GM12878 (cell line): Measurements from ENCODE around the gene PLA2G10. TPM values are rescaled to one million over a fixed set of nuclear protein-coding genes. Genes with fewer than 3 reads are reported as not detected.

Source experiments
- CEBPB ChIP-seq, 2 experiments: fragments of 150-350 bp in 1 of 2; IDR thresholded peaks; 2 replicates each; pipeline ENCODE4 v1.6.1; 2012 to 2014; ENCODE audit warnings: low read depth in 2 of 2, low read length in 2 of 2, borderline replicate concordance in 1 of 2, inconsistent platforms in 1 of 2
- CREM ChIP-seq: IDR thresholded peaks from 2 replicates; pipeline ENCODE4 v1.6.1; 2014; ENCODE audit warnings: antibody characterized with exemption, low read depth
- GABPA ChIP-seq: IDR thresholded peaks from 2 replicates; pipeline ENCODE4 v1.6.1; 2014; ENCODE audit warnings: antibody characterized with exemption, low read depth, mild to moderate bottlenecking, inconsistent platforms
- HDAC2 ChIP-seq: fragments of 200-600 bp; sonication (generic); IDR thresholded peaks from 2 replicates; pipeline ENCODE4 v1.6.1; 2017
- IRF4 ChIP-seq: IDR thresholded peaks from 2 replicates; pipeline ENCODE4 v1.6.1; 2011; ENCODE audit warnings: low read depth, low read length
- KDM1A ChIP-seq: fragments of 200-600 bp; sonication (generic); IDR thresholded peaks from 2 replicates; pipeline ENCODE4 v1.6.1; 2016; ENCODE audit warnings: borderline replicate concordance
- MXI1 ChIP-seq: fragments of 150-350 bp; IDR thresholded peaks from 2 replicates; pipeline ENCODE4 v1.6.1; 2011; ENCODE audit warnings: low read depth, mild to moderate bottlenecking, inconsistent platforms, low read length, improper control_type of control experiment
- NR2C1 ChIP-seq: fragments of 450-650 bp; IDR thresholded peaks from 2 replicates; pipeline ENCODE4 v1.6.1; 2017; ENCODE audit warnings: antibody characterized with exemption, mild to moderate bottlenecking, moderate library complexity
- POLR2AphosphoS5 ChIP-seq: IDR thresholded peaks from 2 replicates; pipeline ENCODE4 v1.6.1; 2011; ENCODE audit warnings: mild to moderate bottlenecking, low read length, inconsistent platforms
- SMAD1 ChIP-seq: fragments of 450-650 bp; IDR thresholded peaks from 2 replicates; pipeline ENCODE4 v1.6.1; 2018; ENCODE audit warnings: mild to moderate bottlenecking, low read depth; ENCODE audit not compliant: partially characterized antibody
- SPI1 ChIP-seq: IDR thresholded peaks from 2 replicates; pipeline ENCODE4 v1.6.1; 2011; ENCODE audit warnings: low read depth, mild to moderate bottlenecking, low read length, moderate library complexity, borderline replicate concordance; ENCODE audit not compliant: insufficient read depth
- TARDBP ChIP-seq: IDR thresholded peaks from 2 replicates; pipeline ENCODE4 v1.6.1; 2016; ENCODE audit warnings: borderline replicate concordance
- TBL1XR1 ChIP-seq: IDR thresholded peaks from 2 replicates; pipeline ENCODE4 v1.6.1; 2012; ENCODE audit warnings: low read depth, low read length, improper control_type of control experiment
- ZNF24 ChIP-seq: fragments of 450-650 bp; IDR thresholded peaks from 2 replicates; pipeline ENCODE4 v1.6.1; 2017; ENCODE audit warnings: antibody characterized with exemption, mild to moderate bottlenecking
- polyA plus RNA-seq, 11 experiments: library from polyadenylated mRNA; depleted of rRNA in 4 of 11; unstranded in 6 of 11; stranded (reverse) in 5 of 11; fragments of >200 nt; fragmentation: Nextera tagmentation in 4 of 11; fragmentation: Illumina TruSeq in 1 of 11; extraction: Ambion mirVana in 4 of 11; extraction: Trizol in 1 of 11; gene quantifications; 1 replicate in 1 of 11; 2 replicates in 10 of 11; pipeline versions ENCODE4 v1.2.1 to v1.2.3, GENCODE V29; 2011 to 2016; ENCODE audit warnings: inconsistent platforms in 2 of 11, missing spikeins in 2 of 11, low read depth in 1 of 11
- total RNA-seq, 4 experiments: library from RNA; depleted of rRNA in 3 of 4; stranded (reverse); fragments of >200 nt in 3 of 4; fragmentation: Illumina TruSeq in 1 of 4; extraction: Trizol in 1 of 4; gene quantifications; 2 replicates each; pipeline versions ENCODE4 v1.2.1 to v1.2.3, GENCODE V29; 2013 to 2021
- TF ChIP-seq, protein P1 (sequence below): fragments of 450-650 bp; formaldehyde crosslinking; IDR thresholded peaks from 2 replicates; pipeline ENCODE4 v1.5.0; 2022; ENCODE audit warnings: mild to moderate bottlenecking, missing genetic modification characterization
- TF ChIP-seq, protein P2 (sequence below): IDR thresholded peaks from 2 replicates; pipeline ENCODE4 v1.6.1; 2012; ENCODE audit warnings: mild to moderate bottlenecking, low read depth, low read length
- TF ChIP-seq, protein P3 (sequence below): fragments of 450-650 bp; IDR thresholded peaks from 2 replicates; pipeline ENCODE4 v1.6.1; 2017; ENCODE audit warnings: mild to moderate bottlenecking, moderate library complexity
- TF ChIP-seq, protein P4 (sequence below): fragments of 450-650 bp; IDR thresholded peaks from 2 replicates; pipeline ENCODE4 v1.6.1; 2016; ENCODE audit warnings: mild to moderate bottlenecking

Gene PLA2G10
- total and polyA plus RNA-seq, 10 of the 15 experiments (the other 5 are each of a cell fraction or from before 2014, with no cell fraction given) = not detected

DNA sequence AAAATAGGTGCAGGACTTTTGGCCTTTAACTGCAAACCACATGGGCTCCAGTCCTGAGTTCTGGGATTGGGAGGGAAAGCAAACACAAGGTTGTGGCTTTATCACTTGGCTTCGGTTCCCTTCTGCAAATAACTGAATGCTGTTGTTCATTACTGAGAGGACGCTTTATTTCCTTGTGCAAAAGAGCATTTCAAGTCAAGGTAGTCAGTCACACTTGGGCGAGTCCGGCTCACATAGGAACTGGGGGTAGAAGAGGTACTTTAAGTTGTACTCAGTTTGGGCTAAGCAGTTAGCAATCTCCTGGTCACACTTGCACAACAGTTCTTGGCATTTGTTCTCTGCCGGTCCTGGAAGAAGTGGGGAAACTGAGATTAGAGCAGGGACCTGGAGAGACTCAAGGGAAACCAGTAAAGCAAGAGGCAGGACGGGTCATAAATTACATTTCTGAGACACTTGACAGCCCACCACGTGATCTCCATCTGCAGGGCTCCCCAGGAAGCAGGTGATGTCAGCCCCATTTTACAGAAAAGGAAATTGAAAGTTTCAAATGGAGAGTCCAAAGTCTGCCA is 21.6 kb downstream of the PLA2G10 start (continued):
- TF ChIP-seq, protein P1, sequence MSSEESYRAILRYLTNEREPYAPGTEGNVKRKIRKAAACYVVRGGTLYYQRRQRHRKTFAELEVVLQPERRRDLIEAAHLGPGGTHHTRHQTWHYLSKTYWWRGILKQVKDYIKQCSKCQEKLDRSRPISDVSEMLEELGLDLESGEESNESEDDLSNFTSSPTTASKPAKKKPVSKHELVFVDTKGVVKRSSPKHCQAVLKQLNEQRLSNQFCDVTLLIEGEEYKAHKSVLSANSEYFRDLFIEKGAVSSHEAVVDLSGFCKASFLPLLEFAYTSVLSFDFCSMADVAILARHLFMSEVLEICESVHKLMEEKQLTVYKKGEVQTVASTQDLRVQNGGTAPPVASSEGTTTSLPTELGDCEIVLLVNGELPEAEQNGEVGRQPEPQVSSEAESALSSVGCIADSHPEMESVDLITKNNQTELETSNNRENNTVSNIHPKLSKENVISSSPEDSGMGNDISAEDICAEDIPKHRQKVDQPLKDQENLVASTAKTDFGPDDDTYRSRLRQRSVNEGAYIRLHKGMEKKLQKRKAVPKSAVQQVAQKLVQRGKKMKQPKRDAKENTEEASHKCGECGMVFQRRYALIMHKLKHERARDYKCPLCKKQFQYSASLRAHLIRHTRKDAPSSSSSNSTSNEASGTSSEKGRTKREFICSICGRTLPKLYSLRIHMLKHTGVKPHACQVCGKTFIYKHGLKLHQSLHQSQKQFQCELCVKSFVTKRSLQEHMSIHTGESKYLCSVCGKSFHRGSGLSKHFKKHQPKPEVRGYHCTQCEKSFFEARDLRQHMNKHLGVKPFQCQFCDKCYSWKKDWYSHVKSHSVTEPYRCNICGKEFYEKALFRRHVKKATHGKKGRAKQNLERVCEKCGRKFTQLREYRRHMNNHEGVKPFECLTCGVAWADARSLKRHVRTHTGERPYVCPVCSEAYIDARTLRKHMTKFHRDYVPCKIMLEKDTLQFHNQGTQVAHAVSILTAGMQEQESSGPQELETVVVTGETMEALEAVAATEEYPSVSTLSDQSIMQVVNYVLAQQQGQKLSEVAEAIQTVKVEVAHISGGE (CRISPR knock-in tag) = no peak
- TF ChIP-seq, protein P2, sequence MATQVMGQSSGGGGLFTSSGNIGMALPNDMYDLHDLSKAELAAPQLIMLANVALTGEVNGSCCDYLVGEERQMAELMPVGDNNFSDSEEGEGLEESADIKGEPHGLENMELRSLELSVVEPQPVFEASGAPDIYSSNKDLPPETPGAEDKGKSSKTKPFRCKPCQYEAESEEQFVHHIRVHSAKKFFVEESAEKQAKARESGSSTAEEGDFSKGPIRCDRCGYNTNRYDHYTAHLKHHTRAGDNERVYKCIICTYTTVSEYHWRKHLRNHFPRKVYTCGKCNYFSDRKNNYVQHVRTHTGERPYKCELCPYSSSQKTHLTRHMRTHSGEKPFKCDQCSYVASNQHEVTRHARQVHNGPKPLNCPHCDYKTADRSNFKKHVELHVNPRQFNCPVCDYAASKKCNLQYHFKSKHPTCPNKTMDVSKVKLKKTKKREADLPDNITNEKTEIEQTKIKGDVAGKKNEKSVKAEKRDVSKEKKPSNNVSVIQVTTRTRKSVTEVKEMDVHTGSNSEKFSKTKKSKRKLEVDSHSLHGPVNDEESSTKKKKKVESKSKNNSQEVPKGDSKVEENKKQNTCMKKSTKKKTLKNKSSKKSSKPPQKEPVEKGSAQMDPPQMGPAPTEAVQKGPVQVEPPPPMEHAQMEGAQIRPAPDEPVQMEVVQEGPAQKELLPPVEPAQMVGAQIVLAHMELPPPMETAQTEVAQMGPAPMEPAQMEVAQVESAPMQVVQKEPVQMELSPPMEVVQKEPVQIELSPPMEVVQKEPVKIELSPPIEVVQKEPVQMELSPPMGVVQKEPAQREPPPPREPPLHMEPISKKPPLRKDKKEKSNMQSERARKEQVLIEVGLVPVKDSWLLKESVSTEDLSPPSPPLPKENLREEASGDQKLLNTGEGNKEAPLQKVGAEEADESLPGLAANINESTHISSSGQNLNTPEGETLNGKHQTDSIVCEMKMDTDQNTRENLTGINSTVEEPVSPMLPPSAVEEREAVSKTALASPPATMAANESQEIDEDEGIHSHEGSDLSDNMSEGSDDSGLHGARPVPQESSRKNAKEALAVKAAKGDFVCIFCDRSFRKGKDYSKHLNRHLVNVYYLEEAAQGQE = no peak
- TF ChIP-seq NR2C1 (no peak), TARDBP (no peak), IRF4 (no peak), ZNF24 (no peak), POLR2AphosphoS5 (no peak), SMAD1 (no peak), TBL1XR1 (no peak), SPI1 (peak; percentile 39; the same call in 1 of the 2 replicates), HDAC2 (no peak), CEBPB (IDR thresholded peaks at IDR 0.05; ENCODE audit: borderline replicate concordance in 1 of 2, low read depth in 2 of 2, low read length in 2 of 2) (no peak), MXI1 (peak; percentile 73; the same call in 1 of the 2 replicates), CREM (0 out of 2 replicates have a peak, but pooled peaks have one; percentile 25), GABPA (no peak), KDM1A (no peak)
- TF ChIP-seq, protein P3, sequence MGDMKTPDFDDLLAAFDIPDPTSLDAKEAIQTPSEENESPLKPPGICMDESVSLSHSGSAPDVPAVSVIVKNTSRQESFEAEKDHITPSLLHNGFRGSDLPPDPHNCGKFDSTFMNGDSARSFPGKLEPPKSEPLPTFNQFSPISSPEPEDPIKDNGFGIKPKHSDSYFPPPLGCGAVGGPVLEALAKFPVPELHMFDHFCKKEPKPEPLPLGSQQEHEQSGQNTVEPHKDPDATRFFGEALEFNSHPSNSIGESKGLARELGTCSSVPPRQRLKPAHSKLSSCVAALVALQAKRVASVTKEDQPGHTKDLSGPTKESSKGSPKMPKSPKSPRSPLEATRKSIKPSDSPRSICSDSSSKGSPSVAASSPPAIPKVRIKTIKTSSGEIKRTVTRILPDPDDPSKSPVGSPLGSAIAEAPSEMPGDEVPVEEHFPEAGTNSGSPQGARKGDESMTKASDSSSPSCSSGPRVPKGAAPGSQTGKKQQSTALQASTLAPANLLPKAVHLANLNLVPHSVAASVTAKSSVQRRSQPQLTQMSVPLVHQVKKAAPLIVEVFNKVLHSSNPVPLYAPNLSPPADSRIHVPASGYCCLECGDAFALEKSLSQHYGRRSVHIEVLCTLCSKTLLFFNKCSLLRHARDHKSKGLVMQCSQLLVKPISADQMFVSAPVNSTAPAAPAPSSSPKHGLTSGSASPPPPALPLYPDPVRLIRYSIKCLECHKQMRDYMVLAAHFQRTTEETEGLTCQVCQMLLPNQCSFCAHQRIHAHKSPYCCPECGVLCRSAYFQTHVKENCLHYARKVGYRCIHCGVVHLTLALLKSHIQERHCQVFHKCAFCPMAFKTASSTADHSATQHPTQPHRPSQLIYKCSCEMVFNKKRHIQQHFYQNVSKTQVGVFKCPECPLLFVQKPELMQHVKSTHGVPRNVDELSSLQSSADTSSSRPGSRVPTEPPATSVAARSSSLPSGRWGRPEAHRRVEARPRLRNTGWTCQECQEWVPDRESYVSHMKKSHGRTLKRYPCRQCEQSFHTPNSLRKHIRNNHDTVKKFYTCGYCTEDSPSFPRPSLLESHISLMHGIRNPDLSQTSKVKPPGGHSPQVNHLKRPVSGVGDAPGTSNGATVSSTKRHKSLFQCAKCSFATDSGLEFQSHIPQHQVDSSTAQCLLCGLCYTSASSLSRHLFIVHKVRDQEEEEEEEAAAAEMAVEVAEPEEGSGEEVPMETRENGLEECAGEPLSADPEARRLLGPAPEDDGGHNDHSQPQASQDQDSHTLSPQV = no peak
- TF ChIP-seq, protein P4, sequence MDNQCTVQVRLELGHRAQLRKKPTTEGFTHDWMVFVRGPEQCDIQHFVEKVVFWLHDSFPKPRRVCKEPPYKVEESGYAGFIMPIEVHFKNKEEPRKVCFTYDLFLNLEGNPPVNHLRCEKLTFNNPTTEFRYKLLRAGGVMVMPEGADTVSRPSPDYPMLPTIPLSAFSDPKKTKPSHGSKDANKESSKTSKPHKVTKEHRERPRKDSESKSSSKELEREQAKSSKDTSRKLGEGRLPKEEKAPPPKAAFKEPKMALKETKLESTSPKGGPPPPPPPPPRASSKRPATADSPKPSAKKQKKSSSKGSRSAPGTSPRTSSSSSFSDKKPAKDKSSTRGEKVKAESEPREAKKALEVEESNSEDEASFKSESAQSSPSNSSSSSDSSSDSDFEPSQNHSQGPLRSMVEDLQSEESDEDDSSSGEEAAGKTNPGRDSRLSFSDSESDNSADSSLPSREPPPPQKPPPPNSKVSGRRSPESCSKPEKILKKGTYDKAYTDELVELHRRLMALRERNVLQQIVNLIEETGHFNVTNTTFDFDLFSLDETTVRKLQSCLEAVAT = no peak
